Caco-2 (cell line): ENCODE measurements around the gene RNF43. TPM values are rescaled to one million over a fixed set of nuclear protein-coding genes. Genes with fewer than 3 reads are reported as not detected.

Experiments
- BruUV-seq: library from RNA; stranded (reverse); fragments of 400-500 nt; replicated peaks from 2 replicates; lab custom pipeline; 2021; lab: Mats Ljungman, UMichigan
- CTCF ChIA-PET: fragments of 300-600 bp; sonication (Branson Sonifier 250); formaldehyde crosslinking; loops from one replicate; lab custom pipeline; 2022; ENCODE audit warnings: antibody characterized with exemption; lab: Charles Lee
- POLR2A ChIA-PET: fragments of 300-600 bp; sonication (Branson Sonifier 250); formaldehyde crosslinking; loops from one replicate; lab custom pipeline; 2022; ENCODE audit warnings: antibody characterized with exemption; lab: Charles Lee
- DNase-seq, 2 experiments: peaks; one replicate each; pipeline versions ENCODE4 v3.0.0 to v3.0.0-alpha.2; 2020 to 2022
- H3K27me3 ChIP-seq: replicated peaks from 2 replicates; pipeline ENCODE4 v1.6.0; 2011; ENCODE audit warnings: low read length; ENCODE audit not compliant: control insufficient read depth, insufficient read depth
- H3K36me3 ChIP-seq: 2 replicates; pipeline ENCODE4 v1.5.1; 2011; ENCODE audit warnings: low read length; ENCODE audit not compliant: control insufficient read depth, insufficient read depth
- H3K4me1 ChIP-seq: fragments of 250-450 bp; sonication (Bioruptor Pico); 2 replicates; pipeline ENCODE4 v1.5.1; 2020; ENCODE audit warnings: mild to moderate bottlenecking
- H3K4me3 ChIP-seq: 2 replicates; pipeline ENCODE4 v1.5.1; 2011; ENCODE audit warnings: low read depth, mild to moderate bottlenecking, control low read depth, low read length
- H3K9me3 ChIP-seq: fragments of 250-450 bp; sonication (Bioruptor Pico); 2 replicates; pipeline ENCODE4 v1.5.1; 2020; ENCODE audit warnings: mild to moderate bottlenecking, moderate library complexity
- H3K27ac Mint-ChIP-seq: one replicate; pipeline ENCODE4 v1.8.0; 2022; ENCODE audit warnings: mixed read lengths; ENCODE audit not compliant: unreplicated experiment
- H3K27me3 Mint-ChIP-seq: one replicate; pipeline ENCODE4 v1.8.0; 2022; ENCODE audit warnings: mixed read lengths; ENCODE audit not compliant: insufficient read depth, unreplicated experiment
- H3K36me3 Mint-ChIP-seq: one replicate; pipeline ENCODE4 v1.8.0; 2022; ENCODE audit warnings: mild to moderate bottlenecking, mixed read lengths; ENCODE audit not compliant: insufficient read depth, unreplicated experiment
- H3K4me1 Mint-ChIP-seq: one replicate; pipeline ENCODE4 v1.8.0; 2022; ENCODE audit warnings: low read depth, mixed read lengths; ENCODE audit not compliant: unreplicated experiment
- H3K4me3 Mint-ChIP-seq: one replicate; pipeline ENCODE4 v1.8.0; 2022; ENCODE audit warnings: mild to moderate bottlenecking, moderate library complexity, mixed read lengths; ENCODE audit not compliant: unreplicated experiment
- H3K9me3 Mint-ChIP-seq: one replicate; pipeline ENCODE4 v1.8.0; 2022; ENCODE audit warnings: mixed read lengths; ENCODE audit not compliant: unreplicated experiment
- CTCF ChIP-seq, 2 experiments: fragments of 200-600 bp in 1 of 2; IDR thresholded peaks; 1 replicate in 1 of 2; 2 replicates in 1 of 2; pipeline versions ENCODE4 v1.5.1 to v1.8.0; 2011 to 2022; ENCODE audit warnings: antibody characterized with exemption in 1 of 2, control low read depth in 1 of 2, inconsistent platforms in 1 of 2, low read depth in 1 of 2, low read length in 1 of 2, mild to moderate bottlenecking in 1 of 2, moderate library complexity in 1 of 2; ENCODE audit not compliant: insufficient read depth in 1 of 2, severe bottlenecking in 1 of 2, unreplicated experiment in 1 of 2
- intact Hi-C: fragments of 100-400 bp; cut with micrococcal nuclease; formaldehyde crosslinking; loops from one replicate; pipeline ENCODE4 v1.10.0; 2022; ENCODE audit not compliant: unreplicated experiment
- total RNA-seq: library from RNA; stranded (reverse); gene quantifications from 2 replicates; pipeline ENCODE4 v1.2.3, GENCODE V29; 2022

RNF43 gene
- total RNA-seq, 1 experiment from 2014 or later = 84.2 TPM

GRCh38 chr17:58383892-58384462, 33.4 kb downstream of the RNF43 start:
- Mint-ChIP-seq H3K9me3 (no peaks in the 10 kb centered on the region), H3K27me3 (no peaks in the 10 kb centered on the region), H3K4me3 (peak overlapping the region; percentile 25), H3K4me1 (peaks cover 74% of the 10 kb centered on the region), H3K36me3 (peaks cover 78% of the 10 kb centered on the region), H3K27ac (peak overlapping the region; percentile 8)
- Histone ChIP-seq H3K27me3 (no peaks in the 10 kb centered on the region), H3K36me3 (peaks cover 2% of the 10 kb centered on the region; the same call in 1 of the 2 replicates), H3K4me3 (no peak overlapping the region), H3K9me3 (no peaks in the 10 kb centered on the region), H3K4me1 (peaks cover 100% of the 10 kb centered on the region)
- intact Hi-C loops = loop anchor here (5.0 kb wide), 1 partner anchor 33 kb away; the partner anchor contains the start of gene RNF43
- TF ChIP-seq CTCF (IDR thresholded peaks at IDR 0.05; ENCODE audit: insufficient read depth in 1 of 2, low read depth in 1 of 2, low read length in 1 of 2, severe bottlenecking in 1 of 2, unreplicated experiment in 1 of 2) = no peak
- no peak for DNase-seq
- no TSS peak for BruUV-seq
- ChIA-PET POLR2A (interaction anchor here (1.1 to 2.0 kb wide), 3 partner anchors 19 to 33 kb away, joined by 4 to 6 read pairs (median 5); partner anchors contain the start of gene RNF43), CTCF (no interaction called here)

- Mint-ChIP-seq H3K27me3 (no peaks in the 10 kb centered on the region), H3K36me3 (peaks cover 73% of the 10 kb centered on the region), H3K9me3 (no peaks in the 10 kb centered on the region), H3K4me3 (no peak overlapping the region), H3K27ac (peak overlapping the region; percentile 59), H3K4me1 (peaks cover 66% of the 10 kb centered on the region)
- intact Hi-C loops = loop anchor here (5.0 kb wide), 1 partner anchor 34 kb away; the partner anchor contains the start of gene RNF43
- TF ChIP-seq CTCF (IDR thresholded peaks at IDR 0.05; ENCODE audit: insufficient read depth in 1 of 2, low read depth in 1 of 2, low read length in 1 of 2, severe bottlenecking in 1 of 2, unreplicated experiment in 1 of 2) = no peak
- BruUV-seq = no TSS peak
- no peaks in the 10 kb centered on the region for H3K27me3 ChIP-seq
- H3K4me1 ChIP-seq = peaks cover 100% of the 10 kb centered on the region
- CTCF ChIA-PET = no interaction called here
- H3K9me3 ChIP-seq = no peaks in the 10 kb centered on the region
- peaks cover 2% of the 10 kb centered on the region; the same call in 1 of the 2 replicates for H3K36me3 ChIP-seq
- POLR2A ChIA-PET = interaction anchor here (1.8 to 2.0 kb wide), 2 partner anchors 32 to 35 kb away, joined by 4 to 6 read pairs; partner anchors contain the start of gene RNF43
- H3K4me3 ChIP-seq = no peak overlapping the region
- no peak for DNase-seq
Measured at GRCh38 chr17:58382872-58383242, 34.5 kb downstream of the RNF43 start.

GRCh38 chr17:58382108-58382871, 35.0 kb downstream of the RNF43 start:
- intact Hi-C loops = loop anchor here (5.0 kb wide), 1 partner anchor 35 kb away; the partner anchor contains the start of gene RNF43
- no peaks in the 10 kb centered on the region for H3K27me3 ChIP-seq
- H3K9me3 ChIP-seq = no peaks in the 10 kb centered on the region
- H3K36me3 Mint-ChIP-seq = peaks cover 73% of the 10 kb centered on the region
- TF ChIP-seq CTCF (IDR thresholded peaks at IDR 0.05; ENCODE audit: insufficient read depth in 1 of 2, low read depth in 1 of 2, low read length in 1 of 2, severe bottlenecking in 1 of 2, unreplicated experiment in 1 of 2) = no peak
- ChIA-PET POLR2A (interaction anchor here (1.8 to 2.0 kb wide), 3 partner anchors 33 to 35 kb away, joined by 4 to 14 read pairs (median 6); partner anchors contain the start of gene RNF43), CTCF (interaction anchor here (1.8 to 2.2 kb wide), 2 partner anchors 35 to 65 kb away, joined by 6 to 11 read pairs; partner anchors contain the start of gene RNF43)
- BruUV-seq = no TSS peak
- H3K27ac Mint-ChIP-seq = peak overlapping the region; percentile 59
- DNase-seq = no peak
- H3K4me1 Mint-ChIP-seq = peaks cover 67% of the 10 kb centered on the region
- H3K27me3 Mint-ChIP-seq = no peaks in the 10 kb centered on the region
- H3K4me1 ChIP-seq = peaks cover 98% of the 10 kb centered on the region
- H3K9me3 Mint-ChIP-seq = no peaks in the 10 kb centered on the region
- H3K4me3 ChIP-seq = no peak overlapping the region
- H3K4me3 Mint-ChIP-seq = peak overlapping the region; percentile 10
- peaks cover 2% of the 10 kb centered on the region; the same call in 1 of the 2 replicates for H3K36me3 ChIP-seq
